Activated CD8-positive, alpha-beta T cell treated with anti-CD3 and anti-CD28 coated beads for 36 hours (primary cell): ENCODE data around the gene GPATCH8. TPM values are rescaled to one million over a fixed set of nuclear protein-coding genes. Genes with fewer than 3 reads are reported as not detected.
A peak's percentile ranks its signal among the peaks of the same experiment; 100 is the strongest.

Experiments
- ATAC-seq: fragments of 200-7000 bp; cut with Tn5 transposase; one replicate; pipeline ENCODE4 v1.10.0; 2021; ENCODE audit warnings: mild to moderate bottlenecking, moderate library complexity
- CTCF ChIA-PET: fragments of 350-600 bp; sonication (Branson Sonifier 250); formaldehyde crosslinking; loops from one replicate; lab custom pipeline; 2021; ENCODE audit warnings: antibody characterized with exemption; lab: Charles Lee
- POLR2A ChIA-PET: fragments of 350-600 bp; sonication (Branson Sonifier 250); formaldehyde crosslinking; loops from one replicate; lab custom pipeline; 2021; ENCODE audit warnings: antibody characterized with exemption; lab: Charles Lee
- DNase-seq: peaks from one replicate; pipeline ENCODE4 v3.0.0-alpha.2; 2020
- H3K27ac Mint-ChIP-seq: one replicate; pipeline ENCODE4 v1.8.0; 2021; ENCODE audit warnings: mild to moderate bottlenecking, mixed read lengths
- H3K27me3 Mint-ChIP-seq: one replicate; pipeline ENCODE4 v1.8.0; 2021; ENCODE audit warnings: mixed read lengths
- H3K36me3 Mint-ChIP-seq: one replicate; pipeline ENCODE4 v1.8.0; 2021; ENCODE audit warnings: low read depth, mixed read lengths
- H3K4me1 Mint-ChIP-seq: one replicate; pipeline ENCODE4 v1.8.0; 2021; ENCODE audit warnings: low read depth, mixed read lengths
- H3K4me3 Mint-ChIP-seq: one replicate; pipeline ENCODE4 v1.8.0; 2021; ENCODE audit warnings: mild to moderate bottlenecking, moderate library complexity, mixed read lengths
- H3K9me3 Mint-ChIP-seq: one replicate; pipeline ENCODE4 v1.8.0; 2021; ENCODE audit warnings: mixed read lengths
- CTCF ChIP-seq: fragments of 200-600 bp; IDR thresholded peaks from one replicate; pipeline ENCODE4 v1.8.0; 2022; ENCODE audit warnings: antibody characterized with exemption, mild to moderate bottlenecking
- intact Hi-C: fragments of 100-400 bp; cut with micrococcal nuclease; formaldehyde crosslinking; loops from one replicate; pipeline ENCODE4 v1.10.0; 2022
- total RNA-seq, 2 experiments: library from RNA; stranded (reverse); gene quantifications; one replicate each; pipeline ENCODE4 v1.2.3, GENCODE V29; 2021

The GPATCH8 gene
- total RNA-seq, 2 experiments from 2014 or later = 34.0 to 36.8 TPM

- no peak for DNase-seq
- peaks cover 14% of the 10 kb centered on the region for H3K4me1 Mint-ChIP-seq
- TF ChIP-seq CTCF = no peak
- ChIA-PET POLR2A (no interaction called here), CTCF (no interaction called here)
- no peaks in the 10 kb centered on the region for H3K36me3 Mint-ChIP-seq
- H3K27ac Mint-ChIP-seq = no peak overlapping the region
- ATAC-seq = no peak
- no peak overlapping the region for H3K4me3 Mint-ChIP-seq
- no peaks in the 10 kb centered on the region for H3K9me3 Mint-ChIP-seq
- intact Hi-C loops = no loop called here
- peaks cover 11% of the 10 kb centered on the region for H3K27me3 Mint-ChIP-seq
Observed at GRCh38 chr17:44390250-44390870, 112.8 kb downstream of the GPATCH8 start.

GRCh38 chr17:44389723-44390202 lies 113.4 kb downstream of the GPATCH8 start:
- H3K4me1 Mint-ChIP-seq = peaks cover 16% of the 10 kb centered on the region
- intact Hi-C loops = no loop called here

DNA sequence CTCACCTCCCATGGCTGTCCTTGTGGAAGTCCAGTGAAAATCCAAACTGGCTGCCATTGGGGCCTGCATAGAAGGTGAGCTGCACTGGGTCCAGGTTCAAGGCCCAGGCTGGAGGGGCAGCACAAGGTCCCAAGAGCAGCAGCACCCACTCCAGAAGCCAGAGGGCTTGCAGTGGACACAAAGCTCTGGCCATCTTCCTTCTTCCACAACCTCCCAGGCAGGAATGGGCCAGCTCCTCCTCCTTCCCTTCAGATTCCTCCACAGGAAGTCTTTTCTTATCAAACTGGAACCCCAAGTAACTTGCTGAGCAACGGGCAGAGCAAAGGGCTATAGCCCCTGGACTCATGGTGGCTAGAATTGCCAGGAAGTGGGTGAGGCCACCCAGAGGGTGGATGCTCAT lies 113.9 kb downstream of the GPATCH8 start, which contains the start of gene ITGA2B:
Gene ITGA2B, minus strand, starts transcription at position 369 of the 400 bp plus-strand sequence. Its CDS starts 176 bp downstream, at position 193.
- H3K27me3 Mint-ChIP-seq = peaks cover 16% of the 10 kb centered on the region
- H3K4me1 Mint-ChIP-seq = peaks cover 17% of the 10 kb centered on the region
- no peak within 1 kb of the TSS for H3K4me3 Mint-ChIP-seq
- no peaks in the 10 kb centered on the region for H3K36me3 Mint-ChIP-seq
- ChIA-PET POLR2A (no interaction called here), CTCF (no interaction called here)
- H3K9me3 Mint-ChIP-seq = no peaks in the 10 kb centered on the region
- ATAC-seq = no peak
- H3K27ac Mint-ChIP-seq = no peak within 1 kb of the TSS
- no peak for DNase-seq
- intact Hi-C loops = no loop called here
- no peak for TF ChIP-seq CTCF

More at GRCh38 chr17:44389723-44390202, 113.4 kb downstream of the GPATCH8 start:
- ATAC-seq = no peak
- H3K9me3 Mint-ChIP-seq = no peaks in the 10 kb centered on the region
- peaks cover 13% of the 10 kb centered on the region for H3K27me3 Mint-ChIP-seq
- ChIA-PET POLR2A (no interaction called here), CTCF (no interaction called here)
- no peak overlapping the region for H3K4me3 Mint-ChIP-seq
- DNase-seq = no peak
- H3K27ac Mint-ChIP-seq = no peak overlapping the region
- no peaks in the 10 kb centered on the region for H3K36me3 Mint-ChIP-seq
- no peak for TF ChIP-seq CTCF

- CTCF ChIA-PET = interaction anchor here (1.4 kb wide), 1 partner anchor 37 kb away, joined by 3 read pairs; no protein-coding TSS in a partner anchor
- H3K27ac Mint-ChIP-seq = no peak overlapping the region
- no peaks in the 10 kb centered on the region for H3K36me3 Mint-ChIP-seq
- intact Hi-C loops = no loop called here
- ATAC-seq (no peak), DNase-seq (no peak)
- TF ChIP-seq CTCF = no peak
- no peak overlapping the region for H3K4me3 Mint-ChIP-seq
- POLR2A ChIA-PET = interaction anchor here (0.8 to 1.7 kb wide), 2 partner anchors 25 to 108 kb away, joined by 3 to 6 read pairs; partner anchors contain the start of gene FAM171A2
- peaks cover 11% of the 10 kb centered on the region for H3K4me1 Mint-ChIP-seq
- H3K9me3 Mint-ChIP-seq = no peaks in the 10 kb centered on the region
- peaks cover 21% of the 10 kb centered on the region for H3K27me3 Mint-ChIP-seq
Observed at GRCh38 chr17:44387804-44388203, 115.4 kb downstream of the GPATCH8 start.

DNA sequence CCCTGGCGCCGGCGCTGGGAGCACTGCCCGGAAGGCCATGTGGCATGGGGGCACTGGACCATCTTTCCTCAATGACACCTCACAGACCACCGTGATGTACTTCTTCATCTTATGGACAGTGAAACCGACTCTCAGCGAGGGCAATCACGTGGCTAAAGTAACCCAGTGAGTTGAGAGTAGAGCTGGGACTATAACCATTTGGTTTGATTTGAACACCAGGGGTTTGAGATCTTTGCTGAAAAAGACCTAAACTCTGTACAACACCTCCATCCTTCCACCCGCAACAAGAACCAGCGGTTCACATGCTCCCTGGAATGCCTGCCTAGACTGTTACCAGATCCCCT lies 117.1 kb downstream of the GPATCH8 start:
- DNase-seq = no peak
- POLR2A ChIA-PET = interaction anchor here (1.2 kb wide), 1 partner anchor 9 kb away, joined by 5 read pairs; no protein-coding TSS in a partner anchor

More for the DNA sequence above, 117.1 kb downstream of the GPATCH8 start:
- H3K27me3 Mint-ChIP-seq = peaks cover 21% of the 10 kb centered on the region
- TF ChIP-seq CTCF = no peak
- H3K9me3 Mint-ChIP-seq = no peaks in the 10 kb centered on the region
- H3K4me3 Mint-ChIP-seq = peak overlapping the region; percentile 71
- no peaks in the 10 kb centered on the region for H3K36me3 Mint-ChIP-seq
- H3K27ac Mint-ChIP-seq = no peak overlapping the region
- CTCF ChIA-PET = interaction anchor here (1.3 to 2.5 kb wide), 4 partner anchors 10 to 147 kb away, joined by 3 to 13 read pairs (median 4); no protein-coding TSS in a partner anchor
- ATAC-seq = no peak
- intact Hi-C loops = no loop called here
- H3K4me1 Mint-ChIP-seq = peaks cover 11% of the 10 kb centered on the region
